WTC11 (cell line): ENCODE measurements around the gene CYB561A3.

ENCODE experiments used
- AFF4 ChIP-seq: sonication (generic); formaldehyde crosslinking; IDR thresholded peaks from 2 replicates; pipeline ENCODE4 v1.8.1; 2023; ENCODE audit warnings: mild to moderate bottlenecking, missing genetic modification reagents, borderline replicate concordance
- ATF1 ChIP-seq: sonication (generic); formaldehyde crosslinking; IDR thresholded peaks from 2 replicates; pipeline ENCODE4 v1.8.1; 2023; ENCODE audit warnings: mild to moderate bottlenecking, moderate library complexity, missing genetic modification reagents
- CREB1 ChIP-seq: sonication (generic); formaldehyde crosslinking; IDR thresholded peaks from 2 replicates; pipeline ENCODE4 v1.8.0; 2023; ENCODE audit warnings: mild to moderate bottlenecking, missing genetic modification reagents
- CREM ChIP-seq: sonication (generic); formaldehyde crosslinking; IDR thresholded peaks from 2 replicates; pipeline ENCODE4 v1.8.1; 2022; ENCODE audit warnings: mild to moderate bottlenecking, missing genetic modification reagents, moderate library complexity
- CTCF ChIP-seq: fragments of 200-600 bp; IDR thresholded peaks from 2 replicates; pipeline ENCODE4 v1.8.0; 2022; ENCODE audit warnings: antibody characterized with exemption
- E2F4 ChIP-seq: sonication (generic); formaldehyde crosslinking; IDR thresholded peaks from 2 replicates; pipeline ENCODE4 v1.8.1; 2022; ENCODE audit warnings: low read depth, mild to moderate bottlenecking, moderate library complexity, missing genetic modification reagents, borderline replicate concordance
- E2F5 ChIP-seq: sonication (generic); formaldehyde crosslinking; IDR thresholded peaks from 2 replicates; pipeline ENCODE4 v1.8.1; 2022; ENCODE audit warnings: mild to moderate bottlenecking, moderate library complexity, missing genetic modification reagents
- MXD4 ChIP-seq: fragments of 250-450 bp; sonication (Bioruptor Pico); IDR thresholded peaks from 2 replicates; pipeline ENCODE4 v1.8.0; 2021; ENCODE audit warnings: mild to moderate bottlenecking, moderate library complexity, borderline replicate concordance
- PREB ChIP-seq: sonication (generic); formaldehyde crosslinking; IDR thresholded peaks from 2 replicates; pipeline ENCODE4 v1.8.1; 2022; ENCODE audit warnings: mild to moderate bottlenecking, missing genetic modification reagents, moderate library complexity, borderline replicate concordance
- SMAD3 ChIP-seq: sonication (generic); formaldehyde crosslinking; IDR thresholded peaks from 2 replicates; pipeline ENCODE4 v1.8.0; 2022; ENCODE audit warnings: missing genetic modification reagents, mild to moderate bottlenecking, borderline replicate concordance
- ZSCAN18 ChIP-seq: fragments of 250-450 bp; sonication (Bioruptor Pico); IDR thresholded peaks from 2 replicates; pipeline ENCODE4 v2.1.2; 2022; ENCODE audit warnings: mild to moderate bottlenecking, moderate library complexity

GRCh38 chr11:61368646-61369045 is 7.0 kb upstream of the CYB561A3 start:
- no peak for TF ChIP-seq E2F5
- TF ChIP-seq AFF4 (CRISPR knock-in tag) = no peak
- TF ChIP-seq CTCF = no peak
- no peak for TF ChIP-seq SMAD3 (CRISPR knock-in tag)
- TF ChIP-seq PREB (CRISPR knock-in tag) = no peak
- TF ChIP-seq ZSCAN18 (CRISPR knock-in tag) = no peak
- TF ChIP-seq MXD4 (CRISPR knock-in tag) = no peak
- no peak for TF ChIP-seq E2F4
- TF ChIP-seq CREB1 (CRISPR knock-in tag) = no peak
- TF ChIP-seq ATF1 = no peak
- TF ChIP-seq CREM = no peak
